Naive thymus-derived CD8-positive, alpha-beta T cell (primary cell): ENCODE results near the gene KNOP1. TPM values are rescaled to one million over a fixed set of nuclear protein-coding genes. Genes with fewer than 3 reads are reported as not detected.
A peak's percentile ranks its signal among the peaks of the same experiment; 100 is the strongest.
"Not testable (repeated sequence)": the region's sequence is repeated elsewhere in the genome, so short reads cannot be mapped to it uniquely, and the experiment has no call there.

Experiments used
- ATAC-seq, 2 donors: fragments of 150-1000 bp; cut with Tn5 transposase in 1 of 2; sonication (Bioruptor Pico), chemical (Tn5 transposase) in 1 of 2; 1 replicate in 1 of 2; 2 replicates in 1 of 2; pipeline ENCODE4 v1.10.0; 2021; ENCODE audit warnings: mild to moderate bottlenecking in 2 of 2, moderate library complexity in 2 of 2
- POLR2A ChIA-PET: fragments of 350-600 bp; sonication (Branson Sonifier 250); formaldehyde crosslinking; loops from one replicate; lab custom pipeline; 2021; ENCODE audit warnings: antibody characterized with exemption; lab: Charles Lee
- DNase-seq, 10 donors: peaks; one replicate each; pipeline versions ENCODE4 v3.0.0 to v3.0.0-alpha.2; 2020 to 2022
- H3K27ac Mint-ChIP-seq, 10 donors: one replicate each; pipeline ENCODE4 v1.8.0; 2020 to 2022; ENCODE audit warnings: mild to moderate bottlenecking in 10 of 10, mixed read lengths in 10 of 10, moderate library complexity in 4 of 10, inconsistent platforms in 1 of 10
- H3K27me3 Mint-ChIP-seq, 5 donors: one replicate each; pipeline ENCODE4 v1.8.0; 2021 to 2022; ENCODE audit warnings: mixed read lengths in 5 of 5
- H3K36me3 Mint-ChIP-seq, 3 donors: one replicate each; pipeline ENCODE4 v1.8.0; 2020 to 2022; ENCODE audit warnings: mixed read lengths in 3 of 3, mild to moderate bottlenecking in 2 of 3, inconsistent platforms in 1 of 3
- H3K4me1 Mint-ChIP-seq, 4 donors: one replicate each; pipeline ENCODE4 v1.8.0; 2021 to 2022; ENCODE audit warnings: mixed read lengths in 4 of 4
- H3K4me3 Mint-ChIP-seq, 10 donors: one replicate each; pipeline ENCODE4 v1.8.0; 2020 to 2022; ENCODE audit warnings: mild to moderate bottlenecking in 10 of 10, mixed read lengths in 10 of 10, moderate library complexity in 6 of 10, inconsistent platforms in 1 of 10
- H3K9me3 Mint-ChIP-seq, 9 donors: one replicate each; pipeline ENCODE4 v1.8.0; 2020 to 2022; ENCODE audit warnings: mixed read lengths in 9 of 9, mild to moderate bottlenecking in 3 of 9, inconsistent platforms in 1 of 9, moderate library complexity in 1 of 9
- polyA plus RNA-seq, 3 donors: library from polyadenylated mRNA; unstranded; fragments of 300-500 nt; fragmentation: Illumina TruSeq; gene quantifications; one replicate each; pipeline ENCODE4 v1.2.3, GENCODE V29; 2021
- total RNA-seq, 8 experiments: library from RNA in 2 of 8; stranded (reverse) in 2 of 8; gene quantifications; one replicate each; pipeline ENCODE4 v1.2.3 and lab custom pipeline; 2021 to 2026

The KNOP1 gene
- total and polyA plus RNA-seq, 5 experiments from 2014 or later: 4.7 to 14.5 (median 10.8) TPM

DNA sequence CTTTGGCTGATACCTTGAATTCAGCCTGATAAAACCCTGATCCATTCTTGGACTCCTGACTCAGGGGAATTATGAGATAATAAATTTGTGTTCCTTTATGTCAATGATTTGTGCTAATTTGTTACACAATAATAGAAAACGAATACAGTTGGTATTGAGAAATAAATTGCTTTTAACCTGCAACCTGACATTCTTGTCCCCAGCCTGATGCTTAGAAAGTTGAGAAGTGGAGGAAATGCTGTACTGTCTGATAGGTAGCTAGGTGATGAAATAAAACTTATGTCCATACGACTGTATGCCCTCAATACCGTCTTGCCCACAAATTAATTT, 10.6 kb upstream of the KNOP1 start:
- H3K9me3 Mint-ChIP-seq: no peaks in the 10 kb centered on the region
- ATAC-seq (no peak), DNase-seq (no peak)
- no peak overlapping the region for H3K27ac Mint-ChIP-seq
- POLR2A ChIA-PET: no interaction called here
- no peak overlapping the region for H3K4me3 Mint-ChIP-seq
- no peaks in the 10 kb centered on the region for H3K27me3 Mint-ChIP-seq
- no peaks in the 10 kb centered on the region for H3K36me3 Mint-ChIP-seq
- peaks cover 0 to 6% (median 2%) of the 10 kb centered on the region in 4 donors for H3K4me1 Mint-ChIP-seq

DNA sequence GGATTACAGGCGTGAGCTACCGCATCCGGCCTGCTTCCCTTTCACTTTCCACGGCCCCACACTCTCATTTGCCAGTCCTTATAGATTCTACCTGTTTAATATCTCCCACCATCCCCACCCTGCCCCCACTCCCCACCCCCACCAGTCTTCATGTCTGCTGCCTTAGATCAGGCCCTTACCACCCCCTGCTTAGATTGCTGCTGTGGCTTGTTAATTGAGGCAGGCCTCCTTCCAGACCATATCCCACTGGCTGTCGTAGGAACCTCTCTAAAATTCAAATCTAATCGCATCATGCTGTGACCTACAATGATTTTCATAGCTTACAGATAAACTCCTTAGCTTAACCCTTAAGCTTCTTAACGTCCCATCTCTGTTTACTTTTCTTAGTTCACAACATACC, 5.0 kb upstream of the KNOP1 start:
- Mint-ChIP-seq H3K27ac (peak overlapping the region in 1 of 10 donors; percentile 32), H3K9me3 (no peaks in the 10 kb centered on the region), H3K27me3 (no peaks in the 10 kb centered on the region), H3K4me3 (no peak overlapping the region), H3K36me3 (no peaks in the 10 kb centered on the region), H3K4me1 (peaks cover 3 to 11% (median 8%) of the 10 kb centered on the region in 4 donors)
- ATAC-seq (no peak), DNase-seq (no peak)
- POLR2A ChIA-PET: no interaction called here

DNA sequence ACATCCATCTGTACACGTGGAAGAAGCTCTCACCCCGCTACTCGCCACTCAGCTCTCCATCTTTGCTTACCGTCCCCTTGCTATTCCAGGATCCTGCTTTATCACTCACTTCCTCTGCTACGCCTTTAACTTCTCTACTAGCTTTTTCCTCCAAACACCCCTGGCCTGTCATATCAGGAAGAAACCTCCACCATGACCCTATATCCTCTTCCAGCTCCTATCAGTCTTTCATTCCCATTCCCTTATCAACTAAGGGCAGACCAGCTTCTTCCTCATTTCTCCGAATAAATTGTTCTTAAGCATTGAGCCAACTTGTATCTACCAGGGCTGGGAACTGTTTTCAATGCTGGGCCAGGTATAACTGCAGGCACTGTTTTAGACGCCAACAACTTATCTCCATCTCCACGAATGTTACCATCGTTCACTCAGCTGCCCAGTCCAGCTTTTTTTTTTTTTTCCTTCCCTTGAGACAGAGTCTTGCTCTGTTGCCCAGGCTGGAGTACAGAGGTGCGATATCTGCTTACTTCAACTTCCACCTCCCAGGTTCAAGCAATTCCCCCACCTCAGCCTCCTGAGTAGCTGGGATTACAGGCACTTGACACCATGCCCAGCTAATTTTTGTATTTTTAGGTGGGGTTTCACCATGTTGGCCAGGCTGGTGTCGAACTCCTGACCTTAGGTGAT, 4.4 kb upstream of the KNOP1 start:
- POLR2A ChIA-PET: no interaction called here
- H3K36me3 Mint-ChIP-seq: no peaks in the 10 kb centered on the region
- H3K4me1 Mint-ChIP-seq: peaks cover 2 to 11% (median 6%) of the 10 kb centered on the region in 4 donors
- no peak for ATAC-seq
- no peaks in the 10 kb centered on the region for H3K9me3 Mint-ChIP-seq
- no peak for DNase-seq
- peak overlapping the region in 1 of 10 donors; percentile 40 for H3K27ac Mint-ChIP-seq
- no peak overlapping the region for H3K4me3 Mint-ChIP-seq
- no peaks in the 10 kb centered on the region for H3K27me3 Mint-ChIP-seq

DNA sequence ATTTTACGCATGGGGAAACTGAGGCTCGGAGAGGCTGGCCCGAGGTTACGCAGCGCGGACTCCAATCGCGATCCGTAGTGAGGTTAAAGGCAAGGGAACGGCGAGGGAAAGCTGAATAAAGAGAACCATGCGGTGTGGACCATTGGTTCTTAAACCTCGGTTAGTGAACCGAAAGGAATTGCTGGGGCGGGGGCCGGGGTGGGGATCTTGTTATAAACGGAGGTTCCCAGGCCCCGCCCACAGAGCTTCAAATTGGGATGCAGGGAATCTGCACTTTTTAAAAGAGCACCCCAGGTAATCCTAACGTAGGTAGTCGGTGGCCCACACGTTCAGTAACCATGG, 568 bp upstream of the KNOP1 start:
- Mint-ChIP-seq H3K9me3 (no peaks in the 10 kb centered on the region), H3K4me3 (peak overlapping the region; percentile 73 to 95 (median 92)), H3K36me3 (peaks cover 7 to 19% (median 13%) of the 10 kb centered on the region in 3 donors), H3K4me1 (peaks cover 22 to 33% (median 29%) of the 10 kb centered on the region in 4 donors), H3K27me3 (no peaks in the 10 kb centered on the region), H3K27ac (peak overlapping the region in 4 of 10 donors; percentile 25 to 84 (median 63))
- no peak for ATAC-seq
- DNase-seq: no peak
- POLR2A ChIA-PET: interaction anchor here (1.2 kb wide), 1 partner anchor 10 kb away, joined by 5 read pairs; no protein-coding TSS in a partner anchor

DNA sequence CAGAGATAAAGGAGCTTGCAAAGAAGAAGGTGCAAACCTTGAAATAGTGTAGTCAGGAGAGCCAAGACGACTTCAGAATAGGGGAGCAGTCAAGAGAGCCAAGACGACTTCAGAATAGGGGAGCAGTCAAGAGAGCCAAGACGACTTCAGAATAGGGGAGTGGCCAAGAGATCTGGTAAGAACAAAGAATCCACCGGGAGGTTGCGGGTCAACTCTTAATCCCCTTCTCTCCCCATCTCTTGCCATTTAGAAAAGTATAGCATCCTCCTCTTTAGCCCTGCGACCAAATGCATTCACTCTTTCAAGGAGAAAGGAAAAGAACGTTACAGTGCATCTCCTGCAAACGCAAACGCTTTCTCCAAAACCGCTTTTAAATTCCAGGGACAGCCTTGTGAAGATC, 713 bp downstream of the KNOP1 start:
- H3K4me1 Mint-ChIP-seq: peaks cover 22 to 33% (median 31%) of the 10 kb centered on the region in 4 donors

DNA sequence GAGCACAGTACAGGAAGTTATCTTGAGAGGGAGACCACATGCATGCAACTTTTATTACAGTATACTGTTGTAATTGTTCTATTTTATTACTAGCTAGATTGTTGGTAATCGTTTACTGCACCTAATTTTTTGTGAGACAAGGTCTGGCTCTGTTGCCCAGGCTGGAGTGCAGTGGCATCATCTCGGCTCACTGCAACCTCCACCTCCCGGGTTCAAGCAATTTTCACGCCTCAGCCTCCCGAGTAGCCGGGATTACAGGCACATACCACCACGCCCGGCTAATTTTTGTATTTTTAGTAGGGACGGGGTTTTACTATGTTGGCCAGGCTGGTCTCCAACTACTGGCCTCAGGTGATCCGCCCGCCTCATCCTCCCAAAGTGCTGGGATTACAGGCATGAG, 1.3 kb downstream of the KNOP1 start:
- not testable (repeated sequence) for H3K9me3 Mint-ChIP-seq, DNase-seq, H3K27me3 Mint-ChIP-seq, ATAC-seq
- Mint-ChIP-seq H3K36me3 (peaks cover 7 to 31% (median 14%) of the 10 kb centered on the region in 3 donors), H3K4me3 (peak overlapping the region; percentile 88 to 95 (median 93)), H3K4me1 (peaks cover 24 to 34% (median 31%) of the 10 kb centered on the region in 4 donors), H3K27ac (peak overlapping the region in 5 of 10 donors; percentile 37 to 90 (median 72))
- POLR2A ChIA-PET: interaction anchor here (0.8 kb wide), 1 partner anchor 19 kb away, joined by 3 read pairs; no protein-coding TSS in a partner anchor

More for the DNA sequence above, 713 bp downstream of the KNOP1 start:
- DNase-seq (peak in 1 of 10 donors; percentile 8), ATAC-seq (no peak)
- POLR2A ChIA-PET: interaction anchor here (0.8 to 1.2 kb wide), 3 partner anchors 9 to 162 kb away, joined by 3 to 5 read pairs (median 4); partner anchors contain the start of gene VPS35L
- Mint-ChIP-seq H3K4me3 (peak overlapping the region; percentile 88 to 95 (median 93)), H3K27ac (peak overlapping the region; percentile 68 to 90 (median 83)), H3K36me3 (peaks cover 7 to 26% (median 14%) of the 10 kb centered on the region in 3 donors), H3K27me3 (no peaks in the 10 kb centered on the region), H3K9me3 (no peaks in the 10 kb centered on the region)

DNA sequence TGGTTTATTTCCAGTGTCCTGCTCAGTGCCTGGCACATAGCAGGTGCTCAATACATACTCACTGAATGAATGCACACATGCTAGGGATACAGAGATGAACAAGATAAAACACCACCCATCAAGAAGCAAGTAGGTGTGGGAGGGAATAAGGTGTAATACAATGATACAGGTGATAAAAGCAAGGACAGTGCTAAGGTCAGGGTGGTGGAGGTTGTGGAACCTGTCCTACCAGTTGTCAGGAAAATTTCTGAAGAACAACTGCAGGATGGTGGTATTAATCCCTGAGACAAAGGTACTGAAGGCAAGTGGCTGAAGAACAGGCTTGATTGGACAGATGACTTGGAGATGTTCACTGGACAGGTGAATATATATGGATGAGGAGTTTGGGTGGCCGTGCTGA, 1.8 kb downstream of the KNOP1 start:
- peaks cover 7 to 36% (median 14%) of the 10 kb centered on the region in 3 donors for H3K36me3 Mint-ChIP-seq
- ATAC-seq (no peak), DNase-seq (no peak)
- POLR2A ChIA-PET: no interaction called here
- H3K27ac Mint-ChIP-seq: peak overlapping the region in 6 of 10 donors; percentile 37 to 72 (median 54)
- peaks cover 27 to 37% (median 31%) of the 10 kb centered on the region in 4 donors for H3K4me1 Mint-ChIP-seq
- H3K4me3 Mint-ChIP-seq: peak overlapping the region; percentile 59 to 95 (median 92)
- H3K9me3 Mint-ChIP-seq: no peaks in the 10 kb centered on the region
- no peaks in the 10 kb centered on the region for H3K27me3 Mint-ChIP-seq

DNA sequence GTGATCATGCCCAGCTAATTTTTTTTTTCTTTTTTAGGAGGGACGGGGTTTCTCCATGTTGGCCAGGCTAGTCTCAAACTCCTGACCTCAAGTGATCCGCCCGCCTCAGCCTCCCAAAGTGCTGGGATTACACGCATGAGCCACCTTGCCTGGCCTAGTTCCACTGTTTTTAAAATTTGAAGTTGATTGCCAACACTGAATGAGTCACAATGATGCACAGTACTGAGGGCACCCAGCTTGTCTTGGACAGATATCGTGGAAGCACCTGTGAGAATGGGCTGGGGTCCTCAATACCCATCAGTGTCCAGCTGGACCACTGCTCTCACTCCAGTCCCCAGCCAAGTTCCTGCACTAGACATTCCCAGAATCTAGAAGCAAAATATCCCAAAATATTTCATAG, 2.5 kb downstream of the KNOP1 start:
- POLR2A ChIA-PET: no interaction called here
- Mint-ChIP-seq H3K36me3 (peaks cover 7 to 38% (median 14%) of the 10 kb centered on the region in 3 donors), H3K4me1 (peaks cover 27 to 37% (median 31%) of the 10 kb centered on the region in 4 donors), H3K4me3 (peak overlapping the region in 1 of 10 donors; percentile 4), H3K27ac (peak overlapping the region in 3 of 10 donors; percentile 13 to 80 (median 60)), H3K27me3 (no peaks in the 10 kb centered on the region), H3K9me3 (no peaks in the 10 kb centered on the region)
- no peak for DNase-seq
- no peak for ATAC-seq

DNA sequence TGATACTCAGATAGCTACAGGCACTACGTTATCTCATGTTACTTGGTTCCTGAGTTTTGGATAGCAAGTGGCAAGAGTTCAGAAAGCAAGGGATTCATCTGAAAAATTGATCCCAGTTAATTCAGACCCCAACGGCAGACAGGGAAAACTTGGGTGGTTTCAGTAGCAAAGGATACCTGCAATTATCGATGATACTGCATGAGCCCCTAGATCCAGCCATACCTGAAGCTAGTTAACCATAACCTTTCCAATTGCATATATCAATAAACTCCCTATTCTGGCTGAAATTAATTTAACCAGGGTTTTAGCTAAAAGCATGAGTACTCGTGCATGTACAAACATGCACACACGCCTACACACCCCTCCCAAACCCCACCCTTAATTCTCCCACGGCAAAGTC, 4.3 kb downstream of the KNOP1 start:
- Mint-ChIP-seq H3K36me3 (peaks cover 7 to 56% (median 17%) of the 10 kb centered on the region in 3 donors), H3K9me3 (no peaks in the 10 kb centered on the region), H3K4me3 (no peak overlapping the region), H3K27ac (peak overlapping the region in 2 of 10 donors; percentile 24 to 66), H3K4me1 (peaks cover 30 to 40% (median 34%) of the 10 kb centered on the region in 4 donors), H3K27me3 (no peaks in the 10 kb centered on the region)
- DNase-seq (no peak), ATAC-seq (no peak)
- POLR2A ChIA-PET: no interaction called here

DNA sequence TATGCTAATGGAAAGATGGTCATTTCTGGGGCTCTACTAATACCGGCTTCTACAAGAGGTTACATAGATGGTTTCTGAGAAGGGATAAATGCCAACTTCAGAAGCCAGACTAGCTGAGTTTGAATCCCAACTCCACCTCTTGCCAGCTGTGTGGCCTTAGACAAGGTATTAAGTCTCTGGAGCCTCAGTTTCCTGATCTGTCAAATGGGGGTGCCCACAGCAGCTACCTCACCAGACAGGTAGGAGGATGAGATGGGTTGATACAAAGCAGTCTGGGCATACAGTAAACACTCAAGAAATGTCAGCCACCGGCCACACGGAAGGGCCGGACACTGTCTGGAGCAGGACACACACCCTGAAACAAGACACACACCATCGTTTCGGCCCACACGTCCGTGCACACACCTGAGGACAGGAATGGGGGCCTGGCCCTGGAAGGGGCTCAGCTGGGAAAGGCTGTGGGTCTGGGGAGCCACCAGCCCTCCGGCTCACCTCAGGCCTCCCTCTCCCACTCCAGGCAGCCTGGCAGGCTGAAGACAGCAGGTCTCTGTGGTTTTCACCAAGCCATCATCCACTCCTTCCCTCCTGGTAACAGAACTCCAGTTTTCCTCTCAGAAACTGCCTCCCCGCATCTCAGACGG, 5.5 kb downstream of the KNOP1 start:
- Mint-ChIP-seq H3K4me1 (peaks cover 25 to 40% (median 33%) of the 10 kb centered on the region in 4 donors), H3K27ac (no peak overlapping the region), H3K4me3 (no peak overlapping the region), H3K27me3 (no peaks in the 10 kb centered on the region), H3K9me3 (no peaks in the 10 kb centered on the region), H3K36me3 (peaks cover 7 to 62% (median 17%) of the 10 kb centered on the region in 3 donors)
- DNase-seq (no peak), ATAC-seq (no peak)
- POLR2A ChIA-PET: no interaction called here

DNA sequence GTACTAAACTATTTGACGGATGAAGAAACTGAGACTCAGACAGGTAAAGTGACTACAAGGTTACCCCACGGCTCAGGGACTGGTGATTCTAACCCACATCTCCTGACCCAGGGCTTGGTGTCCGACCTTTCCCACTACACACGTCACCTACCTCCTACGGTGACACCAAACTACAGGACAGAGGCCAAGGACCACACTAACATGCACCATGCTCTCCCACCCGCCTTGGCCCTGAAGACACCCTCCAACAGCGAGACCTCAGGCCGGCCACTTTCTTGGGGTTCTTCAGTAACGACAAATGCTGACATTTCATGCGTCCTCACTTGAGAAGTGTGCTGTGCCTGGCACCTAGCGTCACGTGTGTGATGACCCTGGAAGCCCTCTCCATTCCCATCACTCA, 6.4 kb downstream of the KNOP1 start:
- Mint-ChIP-seq H3K9me3 (no peaks in the 10 kb centered on the region), H3K27me3 (no peaks in the 10 kb centered on the region), H3K36me3 (peaks cover 7 to 67% (median 17%) of the 10 kb centered on the region in 3 donors), H3K27ac (peak overlapping the region in 4 of 10 donors; percentile 6 to 40 (median 26)), H3K4me1 (peaks cover 16 to 31% (median 28%) of the 10 kb centered on the region in 4 donors), H3K4me3 (no peak overlapping the region)
- POLR2A ChIA-PET: no interaction called here
- ATAC-seq: no peak
- DNase-seq: no peak

DNA sequence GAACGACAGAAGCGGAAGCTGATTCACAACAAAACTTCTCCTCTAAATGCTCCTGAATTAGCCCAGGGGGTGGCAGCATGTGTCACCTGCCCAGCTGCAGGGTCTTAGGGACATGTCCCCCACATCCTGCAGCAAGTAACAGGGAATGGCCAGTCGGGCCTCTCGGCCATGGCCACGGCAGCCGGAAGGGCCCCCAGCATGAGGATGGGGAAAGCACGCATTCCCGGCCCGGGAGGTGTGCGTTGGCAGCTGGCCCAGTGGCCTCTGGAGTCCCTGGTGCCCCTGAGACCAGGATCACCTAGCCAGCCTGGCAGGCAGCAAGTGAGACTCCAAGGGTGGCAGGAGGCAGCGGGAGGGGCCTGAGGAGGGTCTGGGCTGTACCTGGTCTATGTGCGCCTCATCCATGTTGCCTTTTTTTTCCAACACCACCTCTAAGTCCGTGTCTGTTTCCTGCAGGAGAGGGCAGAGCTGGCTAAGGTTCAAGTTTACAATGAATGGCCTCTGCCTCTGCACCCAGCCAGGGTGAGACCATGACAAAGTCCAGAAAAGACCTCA, 7.0 kb downstream of the KNOP1 start:
- Mint-ChIP-seq H3K4me1 (peaks cover 11 to 26% (median 22%) of the 10 kb centered on the region in 4 donors), H3K36me3 (peaks cover 7 to 73% (median 21%) of the 10 kb centered on the region in 3 donors), H3K9me3 (no peaks in the 10 kb centered on the region), H3K4me3 (no peak overlapping the region), H3K27ac (peak overlapping the region in 2 of 10 donors; percentile 12 to 39), H3K27me3 (no peaks in the 10 kb centered on the region)
- DNase-seq: no peak
- no peak for ATAC-seq
- POLR2A ChIA-PET: no interaction called here
